GM19193 (cell line): ENCODE results near the gene NOS2.

Experiments
- POLR2A ChIP-seq: IDR thresholded peaks from 4 replicates; pipeline ENCODE4 v1.6.1; 2011; ENCODE audit not compliant: insufficient read depth, insufficient read length; ENCODE audit errors: extremely low read depth

The NOS2 gene

GRCh38 chr17:27800522-27800921 lies at the start of gene NOS2:
NOS2 (minus strand) TSS chr17:27800529; CDS start chr17:27798809, 1,720 bp downstream.
- TF ChIP-seq POLR2A, result no peak

- TF ChIP-seq POLR2A, result no peak
These were observed 49.3 kb upstream of the NOS2 start for GRCh38 chr17:27849474-27850185.

- no peak for TF ChIP-seq POLR2A
These were observed 48.6 kb upstream of the NOS2 start for GRCh38 chr17:27848931-27849330.

GRCh38 chr17:27846042-27846655 lies 45.8 kb upstream of the NOS2 start:
- no peak for TF ChIP-seq POLR2A

- TF ChIP-seq POLR2A, result no peak
These were observed 45.1 kb upstream of the NOS2 start for GRCh38 chr17:27845264-27846041.

GRCh38 chr17:27840688-27841087 lies 40.4 kb upstream of the NOS2 start:
- no peak for TF ChIP-seq POLR2A

GRCh38 chr17:27836651-27837050 lies 36.3 kb upstream of the NOS2 start:
- TF ChIP-seq POLR2A, result no peak

- no peak for TF ChIP-seq POLR2A
These were observed 34.2 kb upstream of the NOS2 start for GRCh38 chr17:27834571-27834970.

- no peak for TF ChIP-seq POLR2A
These were observed 32.5 kb upstream of the NOS2 start for GRCh38 chr17:27832831-27833230.

GRCh38 chr17:27825459-27825858 lies 25.1 kb upstream of the NOS2 start:
- no peak for TF ChIP-seq POLR2A

- no peak for TF ChIP-seq POLR2A
These were observed 24.4 kb upstream of the NOS2 start for GRCh38 chr17:27824745-27825144.

- TF ChIP-seq POLR2A, result no peak
These were observed 23.9 kb upstream of the NOS2 start for GRCh38 chr17:27824176-27824715.

- no peak for TF ChIP-seq POLR2A
These were observed 21.0 kb upstream of the NOS2 start for GRCh38 chr17:27821318-27821717.

GRCh38 chr17:27819145-27819544 lies 18.8 kb upstream of the NOS2 start:
- no peak for TF ChIP-seq POLR2A

GRCh38 chr17:27818401-27819105 lies 18.2 kb upstream of the NOS2 start:
- TF ChIP-seq POLR2A, result no peak
